ENCODE data around the gene NOP9. TPM values are rescaled to one million over a fixed set of nuclear protein-coding genes. Genes with fewer than 3 reads are reported as not detected.

The NOP9 gene
- total and polyA plus RNA-seq, 2 experiments from 2014 or later, result 3.7 to 13.2 TPM

GRCh38 chr14:24330973-24331674 is 31.5 kb downstream of the NOP9 start:
- 88% methylated on average over 10 of the region's 10 CpGs for WGBS (ENCODE audit: low lambda C conversion rate, missing lambda C conversion rate)
- no peak for DNase-seq (ENCODE audit: low spot score)
- H4K20me1 ChIP-seq (ENCODE audit: insufficient read depth, poor library complexity, severe bottlenecking), result no peaks in the 10 kb centered on the region
- no peak overlapping the region for H3K27ac ChIP-seq
- H3K36me3 ChIP-seq (replicated peaks; ENCODE audit: insufficient read depth, low read depth), result no peaks in the 10 kb centered on the region
- H3K4me3 ChIP-seq, result no peak overlapping the region
- H3K9me3 ChIP-seq (ENCODE audit: low read depth), result no peaks in the 10 kb centered on the region
- TF ChIP-seq CTCF (IDR thresholded peaks at IDR 0.05; ENCODE audit: poor library complexity), result no peak
- TF ChIP-seq EZH2 (IDR thresholded peaks at IDR 0.05; ENCODE audit: borderline replicate concordance), result no peak
- no peak for TF ChIP-seq EZH2phosphoT487 (IDR thresholded peaks at IDR 0.05; ENCODE audit: low read depth, severe bottlenecking, unreplicated experiment)
- no peak overlapping the region for H3K4me2 ChIP-seq
- no peaks in the 10 kb centered on the region for H3K9me2 ChIP-seq (replicated peaks; ENCODE audit: insufficient read depth)
- H3K27me3 ChIP-seq, result peaks cover 29% of the 10 kb centered on the region
- no peaks in the 10 kb centered on the region for H3K79me2 ChIP-seq
- H3K4me1 ChIP-seq (ENCODE audit: insufficient read depth), result peaks cover 27% of the 10 kb centered on the region
- H2AFZ ChIP-seq, result no peak overlapping the region

- DNase-seq (ENCODE audit: low spot score), result no peak
- Histone ChIP-seq H3K4me2 (peak overlapping the region; percentile 90), H2AFZ (no peak overlapping the region), H3K36me3 (replicated peaks; ENCODE audit: insufficient read depth, low read depth) (no peaks in the 10 kb centered on the region), H3K9me2 (replicated peaks; ENCODE audit: insufficient read depth) (no peaks in the 10 kb centered on the region), H3K27ac (no peak overlapping the region), H3K79me2 (no peaks in the 10 kb centered on the region), H3K9me3 (ENCODE audit: low read depth) (no peaks in the 10 kb centered on the region), H4K20me1 (ENCODE audit: insufficient read depth, poor library complexity, severe bottlenecking) (no peaks in the 10 kb centered on the region), H3K4me3 (no peak overlapping the region), H3K4me1 (ENCODE audit: insufficient read depth) (peaks cover 27% of the 10 kb centered on the region), H3K27me3 (peaks cover 36% of the 10 kb centered on the region)
- TF ChIP-seq EZH2 (IDR thresholded peaks at IDR 0.05; ENCODE audit: borderline replicate concordance) (no peak), CTCF (IDR thresholded peaks at IDR 0.05; ENCODE audit: poor library complexity) (no peak), EZH2phosphoT487 (IDR thresholded peaks at IDR 0.05; ENCODE audit: low read depth, severe bottlenecking, unreplicated experiment) (no peak)
- 72% methylated on average over 26 of the region's 26 CpGs for WGBS (ENCODE audit: low lambda C conversion rate, missing lambda C conversion rate)
These were observed 32.1 kb downstream of the NOP9 start for GRCh38 chr14:24331731-24332267.

- peak overlapping the region; percentile 24 for H3K4me3 ChIP-seq
- H3K36me3 ChIP-seq (replicated peaks; ENCODE audit: insufficient read depth, low read depth), result no peaks in the 10 kb centered on the region
- H3K4me1 ChIP-seq (ENCODE audit: insufficient read depth), result peaks cover 27% of the 10 kb centered on the region
- peak overlapping the region; percentile 77 for H2AFZ ChIP-seq
- H3K27me3 ChIP-seq, result peaks cover 39% of the 10 kb centered on the region
- TF ChIP-seq EZH2phosphoT487 (IDR thresholded peaks at IDR 0.05; ENCODE audit: low read depth, severe bottlenecking, unreplicated experiment) (no peak), CTCF (IDR thresholded peaks at IDR 0.05; ENCODE audit: poor library complexity) (peak; percentile 60)
- H3K4me2 ChIP-seq, result peak overlapping the region; percentile 90
- H3K9me3 ChIP-seq (ENCODE audit: low read depth), result no peaks in the 10 kb centered on the region
- no peaks in the 10 kb centered on the region for H3K79me2 ChIP-seq
- peak; percentile 85 for DNase-seq (ENCODE audit: low spot score)
- no peak overlapping the region for H3K27ac ChIP-seq
- no peaks in the 10 kb centered on the region for H3K9me2 ChIP-seq (replicated peaks; ENCODE audit: insufficient read depth)
- WGBS (ENCODE audit: low lambda C conversion rate, missing lambda C conversion rate), result 6% methylated on average over 41 of the region's 56 CpGs
- no peaks in the 10 kb centered on the region for H4K20me1 ChIP-seq (ENCODE audit: insufficient read depth, poor library complexity, severe bottlenecking)
These were observed 32.8 kb downstream of the NOP9 start for GRCh38 chr14:24332268-24332993.

All from hepatocyte (in vitro differentiated cells).